Esophagus muscularis mucosa (tissue), 4 donors: ENCODE measurements around the gene OBSCN. TPM values are rescaled to one million over a fixed set of nuclear protein-coding genes. Genes with fewer than 3 reads are reported as not detected.

Source experiments
- DNase-seq: peaks from one replicate; pipeline ENCODE4 v3.0.0-alpha.2; 2017; ENCODE audit errors: extremely low spot score
- H3K27ac ChIP-seq, 4 donors: fragments of 200-600 bp; sonication (generic); replicated peaks in 1 of 4; 1 replicate in 3 of 4; 2 replicates in 1 of 4; pipeline ENCODE4 v1.5.1; 2016 to 2019; ENCODE audit warnings: mild to moderate bottlenecking in 1 of 4
- H3K27me3 ChIP-seq, 4 donors: fragments of 200-600 bp; sonication (generic); one replicate each; pipeline versions ENCODE4 v1.5.1 to v1.6.0; 2016 to 2019
- H3K36me3 ChIP-seq, 4 donors: fragments of 200-600 bp; sonication (generic); one replicate each; pipeline ENCODE4 v1.5.1; 2016 to 2019
- H3K4me1 ChIP-seq, 4 donors: fragments of 200-600 bp; sonication (generic); one replicate each; pipeline ENCODE4 v1.5.1; 2016 to 2019
- H3K4me3 ChIP-seq, 4 donors: fragments of 200-600 bp; sonication (generic); 1 replicate in 2 of 4; 2 replicates in 2 of 4; pipeline ENCODE4 v1.5.1; 2016 to 2019; ENCODE audit warnings: mild to moderate bottlenecking in 4 of 4, moderate library complexity in 1 of 4
- H3K9me3 ChIP-seq, 4 donors: fragments of 200-600 bp; sonication (generic); 1 replicate in 3 of 4; 2 replicates in 1 of 4; pipeline ENCODE4 v1.5.1; 2016 to 2019
- EP300 ChIP-seq: sonication (generic); formaldehyde crosslinking; IDR thresholded peaks from one replicate; pipeline ENCODE4 v1.6.1; 2017; ENCODE audit warnings: antibody characterized with exemption
- POLR2A ChIP-seq: fragments of 450-650 bp; IDR thresholded peaks from one replicate; pipeline ENCODE4 v1.6.1; 2017; ENCODE audit warnings: antibody characterized with exemption, moderate library complexity, mild to moderate bottlenecking, low read depth
- POLR2AphosphoS5 ChIP-seq, 2 donors: sonication (generic); formaldehyde crosslinking; IDR thresholded peaks; one replicate each; pipeline ENCODE4 v1.6.1; 2017; ENCODE audit warnings: antibody characterized with exemption in 2 of 2
- WGBS: methylation state at CpG from one replicate; pipeline ENCODE4 v1.1.5; 2018; 5-methylcytosine and 5-hydroxymethylcytosine counted together
- intact Hi-C: fragments of 100-400 bp; cut with DNase I; formaldehyde crosslinking; loops from one replicate; pipeline ENCODE4 v1.15.1; 2023
- total RNA-seq, 4 donors: library from RNA; depleted of rRNA; stranded (reverse); fragments of >200 nt; gene quantifications; one replicate each; pipeline versions ENCODE4 v1.1.0 to v1.2.1, GENCODE V29; 2016
- TF ChIP-seq, protein P1 (sequence below), 3 experiments: fragments of 200-600 bp in 2 of 3; fragments of 450-650 bp in 1 of 3; sonication (generic) in 2 of 3; IDR thresholded peaks; one replicate each; pipeline ENCODE4 v1.5.1; 2017 to 2019; ENCODE audit warnings: antibody characterized with exemption in 3 of 3, mild to moderate bottlenecking in 2 of 3, moderate library complexity in 1 of 3

OBSCN gene
- total RNA-seq, 4 donors from 2014 or later: 12.6 to 31.4 (median 17.8) TPM

DNA sequence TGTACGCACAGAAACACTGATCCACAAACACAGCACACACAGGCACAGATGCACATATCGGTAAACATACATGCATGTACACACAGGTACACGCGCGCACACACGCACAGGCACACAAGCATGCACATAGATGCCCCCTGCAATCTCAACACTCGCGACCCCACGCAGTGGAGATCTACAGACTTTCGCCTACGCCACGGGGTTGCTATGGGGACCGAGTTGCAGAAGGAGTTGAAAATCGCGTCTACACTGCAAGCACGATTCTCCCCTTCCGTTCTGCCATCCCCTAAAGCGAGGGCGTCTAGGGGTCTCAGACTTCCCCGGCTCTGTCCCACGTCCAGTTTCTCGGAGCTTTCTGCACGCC lies 208.0 kb downstream of the OBSCN start:
- H3K4me3 ChIP-seq: peak overlapping the region; percentile 46 to 61 (median 46)
- intact Hi-C loops: no loop called here
- no peak for TF ChIP-seq POLR2A
- TF ChIP-seq, protein P1, sequence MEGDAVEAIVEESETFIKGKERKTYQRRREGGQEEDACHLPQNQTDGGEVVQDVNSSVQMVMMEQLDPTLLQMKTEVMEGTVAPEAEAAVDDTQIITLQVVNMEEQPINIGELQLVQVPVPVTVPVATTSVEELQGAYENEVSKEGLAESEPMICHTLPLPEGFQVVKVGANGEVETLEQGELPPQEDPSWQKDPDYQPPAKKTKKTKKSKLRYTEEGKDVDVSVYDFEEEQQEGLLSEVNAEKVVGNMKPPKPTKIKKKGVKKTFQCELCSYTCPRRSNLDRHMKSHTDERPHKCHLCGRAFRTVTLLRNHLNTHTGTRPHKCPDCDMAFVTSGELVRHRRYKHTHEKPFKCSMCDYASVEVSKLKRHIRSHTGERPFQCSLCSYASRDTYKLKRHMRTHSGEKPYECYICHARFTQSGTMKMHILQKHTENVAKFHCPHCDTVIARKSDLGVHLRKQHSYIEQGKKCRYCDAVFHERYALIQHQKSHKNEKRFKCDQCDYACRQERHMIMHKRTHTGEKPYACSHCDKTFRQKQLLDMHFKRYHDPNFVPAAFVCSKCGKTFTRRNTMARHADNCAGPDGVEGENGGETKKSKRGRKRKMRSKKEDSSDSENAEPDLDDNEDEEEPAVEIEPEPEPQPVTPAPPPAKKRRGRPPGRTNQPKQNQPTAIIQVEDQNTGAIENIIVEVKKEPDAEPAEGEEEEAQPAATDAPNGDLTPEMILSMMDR (IDR thresholded peaks at IDR 0.05): no peak
- TF ChIP-seq POLR2AphosphoS5 (IDR thresholded peaks at IDR 0.05): no peak
- TF ChIP-seq EP300: no peak
- H3K36me3 ChIP-seq: peaks cover 0 to 4% (median 0%) of the 10 kb centered on the region in 4 donors
- WGBS: 32% methylated on average over 16 of the region's 23 CpGs
- H3K27ac ChIP-seq: no peak overlapping the region
- H3K4me1 ChIP-seq: peaks cover 19 to 30% (median 20%) of the 10 kb centered on the region in 4 donors
- H3K9me3 ChIP-seq: no peaks in the 10 kb centered on the region
- DNase-seq: no peak
- H3K27me3 ChIP-seq: peaks cover 0 to 61% (median 26%) of the 10 kb centered on the region in 4 donors

DNA sequence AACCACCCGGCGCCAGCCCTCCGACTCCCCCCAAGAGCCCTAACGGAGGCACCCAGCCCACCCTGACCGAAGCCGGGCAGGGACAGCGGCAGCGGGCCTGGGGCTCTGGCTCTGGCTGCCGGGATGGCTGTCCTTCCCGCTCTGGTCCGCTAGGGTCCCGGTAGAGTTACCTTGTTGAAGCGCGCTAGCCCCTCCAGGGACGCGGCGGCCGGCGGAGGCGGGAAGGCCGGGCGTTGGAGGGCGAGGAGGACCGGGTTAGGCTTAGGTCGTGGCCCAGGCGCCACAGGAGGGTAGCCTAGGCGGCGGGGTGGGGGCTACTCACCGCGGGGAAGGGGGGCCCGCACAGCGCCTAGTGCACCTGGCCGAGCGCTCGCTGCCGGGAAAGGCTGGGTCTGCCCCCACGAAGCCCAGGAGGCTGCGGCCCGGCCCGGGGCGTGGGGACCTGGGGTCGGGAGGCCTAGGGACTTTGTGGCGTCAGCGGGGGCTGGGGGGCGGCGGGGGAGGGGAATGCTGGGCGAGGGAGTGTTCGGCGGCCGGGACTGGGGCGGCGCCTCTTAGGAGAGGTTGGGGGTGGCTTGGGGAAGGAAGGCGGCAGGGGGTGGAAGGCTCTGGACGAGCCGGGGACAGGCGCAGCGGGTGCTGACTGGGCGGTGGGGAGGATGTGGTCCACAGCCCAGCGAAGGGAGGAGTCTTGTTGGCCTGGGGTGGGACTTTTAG lies 208.5 kb downstream of the OBSCN start, which contains the start of gene TRIM17:
Gene TRIM17 (minus strand): TSS at position 645 of the 717 bp plus-strand sequence. CDS start 1,789 bp downstream, outside the sequence.
- WGBS: 2% methylated on average over 29 of the region's 59 CpGs
- Histone ChIP-seq H3K27me3 (peaks cover 0 to 67% (median 26%) of the 10 kb centered on the region in 4 donors), H3K4me3 (peak within 1 kb of the TSS; percentile 46 to 61 (median 46)), H3K4me1 (peaks cover 19 to 30% (median 20%) of the 10 kb centered on the region in 4 donors), H3K27ac (no peak within 1 kb of the TSS), H3K36me3 (no peaks in the 10 kb centered on the region), H3K9me3 (no peaks in the 10 kb centered on the region)
- TF ChIP-seq POLR2A (no peak), EP300 (no peak)
- TF ChIP-seq, protein P1 (IDR thresholded peaks at IDR 0.05): peak in 1 of 3 experiments; percentile 32
- DNase-seq: no peak
- intact Hi-C loops: no loop called here

DNA sequence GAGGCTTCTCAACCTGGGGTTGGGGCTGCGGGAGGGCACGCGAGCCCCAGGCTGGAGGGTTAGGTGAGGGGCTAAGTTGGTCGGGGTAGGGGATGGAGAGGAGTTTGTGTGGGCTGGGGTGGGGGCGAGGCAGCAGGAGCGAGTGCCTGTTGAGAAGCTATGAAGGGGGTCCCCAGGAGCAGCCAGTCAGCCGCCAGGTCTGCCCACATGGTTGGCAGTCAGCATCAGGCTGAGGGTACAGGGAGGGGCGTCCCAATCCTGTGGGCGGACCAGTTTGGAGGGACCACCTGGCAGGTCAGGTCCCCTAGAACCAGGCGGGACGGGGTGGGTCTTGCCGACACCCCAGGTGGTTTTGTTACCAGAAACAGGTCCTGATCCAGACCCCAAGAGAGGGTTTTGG lies 209.2 kb downstream of the OBSCN start:
- intact Hi-C loops: no loop called here
- H3K9me3 ChIP-seq: no peaks in the 10 kb centered on the region
- no peak for DNase-seq
- H3K4me3 ChIP-seq: peak overlapping the region in 3 of 4 donors; percentile 46 to 61 (median 47)
- TF ChIP-seq, protein P1 (IDR thresholded peaks at IDR 0.05): no peak
- no peak for TF ChIP-seq EP300
- TF ChIP-seq POLR2A: no peak
- TF ChIP-seq POLR2AphosphoS5 (IDR thresholded peaks at IDR 0.05): no peak
- H3K4me1 ChIP-seq: peaks cover 19 to 30% (median 20%) of the 10 kb centered on the region in 4 donors
- WGBS: 19% methylated on average over 9 of the region's 12 CpGs
- H3K27ac ChIP-seq: no peak overlapping the region
- no peaks in the 10 kb centered on the region for H3K36me3 ChIP-seq
- H3K27me3 ChIP-seq: peaks cover 0 to 73% (median 26%) of the 10 kb centered on the region in 4 donors

DNA sequence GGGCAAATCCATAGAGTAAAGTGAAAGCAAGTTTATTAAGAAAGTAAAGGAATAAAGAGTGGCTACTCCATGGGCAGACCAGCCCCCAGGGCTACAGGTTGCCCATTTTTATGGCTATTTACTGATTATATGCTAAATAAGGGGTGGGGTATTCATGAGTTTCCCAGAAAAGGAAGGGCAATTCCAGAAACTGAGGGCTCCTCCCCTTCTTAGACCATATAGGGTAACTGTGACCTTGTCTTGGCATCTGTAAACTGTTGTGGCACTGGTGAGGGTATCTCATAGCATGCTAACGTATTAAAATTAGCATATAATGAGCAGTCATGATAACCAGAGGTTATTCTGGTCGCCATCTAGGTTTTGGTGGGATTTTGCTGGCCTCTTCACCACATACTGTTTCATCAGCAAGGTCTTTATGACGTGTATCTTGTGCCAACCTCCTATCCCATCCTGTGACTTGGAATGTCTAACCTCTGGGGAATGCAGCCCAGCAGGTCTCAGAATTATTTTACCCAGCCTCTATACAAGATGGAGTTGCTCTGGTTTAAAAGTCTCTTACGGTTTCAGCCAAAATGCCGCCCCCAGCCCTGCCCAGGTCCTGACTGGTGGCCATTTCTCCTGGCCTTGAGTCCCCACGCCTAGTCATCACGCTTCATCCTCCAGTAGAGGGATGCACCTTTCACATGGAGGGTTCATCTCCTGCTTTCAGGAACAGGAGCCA lies 209.8 kb downstream of the OBSCN start:
- Histone ChIP-seq H3K9me3 (no peaks in the 10 kb centered on the region), H3K27ac (no peak overlapping the region), H3K27me3 (peaks cover 0 to 76% (median 26%) of the 10 kb centered on the region in 4 donors), H3K4me3 (no peak overlapping the region), H3K4me1 (peaks cover 19 to 30% (median 20%) of the 10 kb centered on the region in 4 donors), H3K36me3 (no peaks in the 10 kb centered on the region)
- WGBS: 95% methylated on average over 7 of the region's 7 CpGs
- DNase-seq: no peak
- intact Hi-C loops: no loop called here
- no peak for TF ChIP-seq EP300
- no peak for TF ChIP-seq POLR2AphosphoS5 (IDR thresholded peaks at IDR 0.05)
- TF ChIP-seq POLR2A: no peak
- TF ChIP-seq, protein P1 (IDR thresholded peaks at IDR 0.05): no peak
